ENCODE measurements around the gene AGO3. TPM values are rescaled to one million over a fixed set of nuclear protein-coding genes. Genes with fewer than 3 reads are reported as not detected.

AGO3 gene
- total and polyA plus RNA-seq, 2 donors (not counting 3 experiments of a cell fraction or from before 2014, with no cell fraction given) = 10.4 to 21.1 TPM

DNA sequence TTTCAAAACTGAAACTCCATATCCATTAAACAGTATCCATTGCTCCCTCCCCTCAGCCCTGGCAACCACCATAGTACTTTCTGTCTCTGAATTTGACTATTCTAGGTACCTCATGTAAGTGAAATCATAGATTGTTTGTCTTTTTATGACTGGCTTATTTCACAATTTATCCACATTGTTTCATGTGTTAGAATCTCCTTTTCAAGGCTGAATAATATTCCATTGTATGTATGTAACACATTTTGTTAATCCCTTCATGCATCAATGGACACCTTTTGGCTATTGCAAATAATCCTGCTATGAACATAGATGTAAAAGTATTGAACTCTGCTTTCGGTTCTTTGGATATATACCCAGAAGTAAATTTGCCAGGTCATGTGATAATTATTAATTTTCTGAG is 37.5 kb downstream of the AGO3 start:
- POLR2A ChIA-PET = no interaction called here
- Histone ChIP-seq H3K79me2 (ENCODE audit: control insufficient read depth, insufficient read depth, low read length) (peaks cover 5% of the 10 kb centered on the region), H2AFZ (ENCODE audit: low read depth, low read length) (no peak overlapping the region), H3K9me1 (replicated peaks; ENCODE audit: control insufficient read depth, extremely low read depth, insufficient read depth, low read length) (no peaks in the 10 kb centered on the region), H3K4me2 (ENCODE audit: insufficient read depth, low read length) (no peak overlapping the region), H3K27me3 (ENCODE audit: control insufficient read depth in 2 of 2, insufficient read depth in 2 of 2, low read length in 2 of 2) (no peaks in the 10 kb centered on the region), H3K9me3 (replicated peaks; ENCODE audit: control insufficient read depth, insufficient read depth, low read length) (no peaks in the 10 kb centered on the region), H3K4me3 (replicated peaks in 1 of 3; ENCODE audit: insufficient read depth in 1 of 3, low read depth in 1 of 3, low read length in 3 of 3) (no peak overlapping the region), H4K20me1 (replicated peaks; ENCODE audit: control insufficient read depth, extremely low read depth, insufficient read depth, low read length) (no peaks in the 10 kb centered on the region), H3K27ac (ENCODE audit: insufficient read depth, low read depth, low read length) (no peak overlapping the region), H3K4me1 (ENCODE audit: control insufficient read depth, extremely low read depth, insufficient read depth, low read length) (no peaks in the 10 kb centered on the region), H3K9ac (replicated peaks; ENCODE audit: extremely low read depth, insufficient read depth, low read length) (no peak overlapping the region), H3K36me3 (ENCODE audit: control insufficient read depth in 2 of 2, extremely low read depth in 1 of 2, insufficient read depth in 2 of 2, low read length in 2 of 2) (peaks cover 0 to 2% of the 10 kb centered on the region in 2 experiments)
- intact Hi-C loops (cut with micrococcal nuclease) (no loop called here), dilution Hi-C loops (cut with MboI; ENCODE audit: extremely low pct_ligation_motif_present, low sequenced_read_pairs) (no loop called here)
- no peak for FAIRE-seq
- TF ChIP-seq GATA2 (IDR thresholded peaks at IDR 0.05; ENCODE audit: insufficient read depth, insufficient read length, low read depth, low read length) (no peak), POLR2A (IDR thresholded peaks at IDR 0.05; ENCODE audit: low read depth, low read length) (no peak), MYC (IDR thresholded peaks at IDR 0.05; ENCODE audit: low read depth, low read length) (no peak), JUN (IDR thresholded peaks at IDR 0.05; ENCODE audit: borderline replicate concordance, insufficient read depth, insufficient read length, low read depth) (no peak), MAX (IDR thresholded peaks at IDR 0.05; ENCODE audit: insufficient read depth, insufficient read length) (no peak), POLR2AphosphoS5 (IDR thresholded peaks at IDR 0.05; ENCODE audit: insufficient read depth, low read depth, low read length) (no peak), FOS (IDR thresholded peaks at IDR 0.05; ENCODE audit: borderline replicate concordance, insufficient read depth, low read length) (no peak), EZH2 (IDR thresholded peaks at IDR 0.05; ENCODE audit: borderline replicate concordance, low read depth, low read length, severe bottlenecking) (no peak)
- TF ChIP-seq, protein P1, sequence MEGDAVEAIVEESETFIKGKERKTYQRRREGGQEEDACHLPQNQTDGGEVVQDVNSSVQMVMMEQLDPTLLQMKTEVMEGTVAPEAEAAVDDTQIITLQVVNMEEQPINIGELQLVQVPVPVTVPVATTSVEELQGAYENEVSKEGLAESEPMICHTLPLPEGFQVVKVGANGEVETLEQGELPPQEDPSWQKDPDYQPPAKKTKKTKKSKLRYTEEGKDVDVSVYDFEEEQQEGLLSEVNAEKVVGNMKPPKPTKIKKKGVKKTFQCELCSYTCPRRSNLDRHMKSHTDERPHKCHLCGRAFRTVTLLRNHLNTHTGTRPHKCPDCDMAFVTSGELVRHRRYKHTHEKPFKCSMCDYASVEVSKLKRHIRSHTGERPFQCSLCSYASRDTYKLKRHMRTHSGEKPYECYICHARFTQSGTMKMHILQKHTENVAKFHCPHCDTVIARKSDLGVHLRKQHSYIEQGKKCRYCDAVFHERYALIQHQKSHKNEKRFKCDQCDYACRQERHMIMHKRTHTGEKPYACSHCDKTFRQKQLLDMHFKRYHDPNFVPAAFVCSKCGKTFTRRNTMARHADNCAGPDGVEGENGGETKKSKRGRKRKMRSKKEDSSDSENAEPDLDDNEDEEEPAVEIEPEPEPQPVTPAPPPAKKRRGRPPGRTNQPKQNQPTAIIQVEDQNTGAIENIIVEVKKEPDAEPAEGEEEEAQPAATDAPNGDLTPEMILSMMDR (IDR thresholded peaks at IDR 0.05; ENCODE audit: extremely low read depth in 1 of 2, insufficient read depth in 1 of 2, low read depth in 1 of 2, low read length in 2 of 2) = no peak
- DNase-seq (ENCODE audit: low read depth, low spot score) = no peak
- BruUV-seq (replicated peaks) = no TSS peak
- CTCF ChIA-PET = no interaction called here

Data from endothelial cell of umbilical vein (primary cell).